Activated T-helper 1 cell treated with anti-CD3 and anti-CD28 coated beads, Interleukin-12 subunit alpha, Interleukin-12 subunit beta, Interleukin-2, Interleukin-4 antibody, amounts not matched to agents 30 ng/mL and 10 ng/mL and 1 ng/mL, durations not matched to agents 14 hours and 24 hours and 36 hours (primary cell): Measurements from ENCODE around the gene SLX1A. TPM values are rescaled to one million over a fixed set of nuclear protein-coding genes. Genes with fewer than 3 reads are reported as not detected.
"Not testable (repeated sequence)": the region's sequence is repeated elsewhere in the genome, so short reads cannot be mapped to it uniquely, and the experiment has no call there.

Source experiments
- DNase-seq: peaks from one replicate; pipeline ENCODE4 v3.0.0; 2021; ENCODE audit warnings: low spot score
- H3K27ac Mint-ChIP-seq: one replicate; pipeline ENCODE4 v1.8.0; 2021; ENCODE audit warnings: mild to moderate bottlenecking, mixed read lengths
- H3K27me3 Mint-ChIP-seq: one replicate; pipeline ENCODE4 v1.8.0; 2022; ENCODE audit warnings: mild to moderate bottlenecking, moderate library complexity, mixed read lengths; ENCODE audit not compliant: insufficient read depth
- H3K36me3 Mint-ChIP-seq: one replicate; pipeline ENCODE4 v1.8.0; 2021; ENCODE audit warnings: low read depth, mixed read lengths
- H3K4me1 Mint-ChIP-seq: one replicate; pipeline ENCODE4 v1.8.0; 2021; ENCODE audit warnings: low read depth, mixed read lengths
- H3K4me3 Mint-ChIP-seq: one replicate; pipeline ENCODE4 v1.8.0; 2021; ENCODE audit warnings: mild to moderate bottlenecking, moderate library complexity, mixed read lengths
- H3K9me3 Mint-ChIP-seq: one replicate; pipeline ENCODE4 v1.8.0; 2021; ENCODE audit warnings: mixed read lengths
- intact Hi-C: fragments of 100-400 bp; cut with micrococcal nuclease; formaldehyde crosslinking; loops from one replicate; pipeline ENCODE4 v1.15.1; 2024
- total RNA-seq: library from RNA; stranded (reverse); gene quantifications from 2 replicates; pipeline ENCODE4 v1.2.3, GENCODE V29; 2022

The SLX1A gene
- total RNA-seq = 63.2 and 66.4 TPM in 2 replicates

DNA sequence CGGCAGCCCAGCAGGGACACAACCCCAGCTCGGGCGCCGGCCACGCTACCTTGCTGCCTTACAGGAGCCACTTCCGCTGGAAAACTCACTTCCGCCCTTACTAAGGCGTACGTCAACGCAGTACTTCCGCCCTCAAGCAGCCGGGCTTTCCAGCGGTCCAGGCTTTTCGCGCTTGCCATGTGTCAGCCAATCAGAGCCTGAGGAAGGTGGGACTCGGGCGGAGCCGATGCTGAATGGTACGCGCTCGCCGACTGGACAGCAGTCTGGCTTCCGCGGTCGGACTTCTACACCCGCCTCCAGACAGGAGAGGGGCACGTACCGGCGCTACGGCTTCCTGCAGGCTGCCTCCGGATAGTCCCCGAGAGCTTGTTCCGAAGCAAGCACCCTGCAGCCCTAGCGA, at the start of gene SLX1A, which contains the start of gene BOLA2B:
SLX1A (plus strand) TSS at position 261 of the 400 bp plus-strand sequence. CDS start 210 bp downstream, outside the sequence.
BOLA2B (minus strand) TSS at position 52 of the 400 bp plus-strand sequence. CDS start 71 bp downstream, outside the sequence.
- intact Hi-C loops, H3K9me3 Mint-ChIP-seq, H3K4me1 Mint-ChIP-seq, H3K4me3 Mint-ChIP-seq, DNase-seq, H3K27me3 Mint-ChIP-seq, H3K27ac Mint-ChIP-seq, H3K36me3 Mint-ChIP-seq: not testable (repeated sequence)

DNA sequence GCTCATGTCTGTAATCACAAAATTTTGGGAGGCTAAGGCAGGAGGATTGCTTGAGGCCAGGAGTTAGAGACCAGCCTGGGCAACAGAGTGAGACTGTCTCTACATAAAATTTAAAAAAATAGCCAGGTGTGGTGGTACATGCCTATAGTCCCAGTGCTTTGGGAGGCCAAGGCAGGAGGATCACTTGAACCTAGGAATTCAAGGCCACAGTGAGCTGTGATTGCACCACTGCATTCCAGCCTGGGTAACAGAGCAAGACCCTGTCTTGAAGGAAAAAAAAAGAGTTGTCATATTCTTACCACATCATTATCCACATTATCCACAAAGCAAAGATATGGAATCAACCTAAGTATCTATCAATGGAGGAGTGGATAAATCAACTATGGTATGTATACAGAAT, 49.7 kb upstream of the SLX1A start:
- H3K4me1 Mint-ChIP-seq = peaks cover 22% of the 10 kb centered on the region
- no peak overlapping the region for H3K27ac Mint-ChIP-seq
- peaks cover 5% of the 10 kb centered on the region for H3K9me3 Mint-ChIP-seq
- H3K36me3 Mint-ChIP-seq = no peaks in the 10 kb centered on the region
- DNase-seq = no peak
- peaks cover 1% of the 10 kb centered on the region for H3K27me3 Mint-ChIP-seq
- intact Hi-C loops = no loop called here
- no peak overlapping the region for H3K4me3 Mint-ChIP-seq

DNA sequence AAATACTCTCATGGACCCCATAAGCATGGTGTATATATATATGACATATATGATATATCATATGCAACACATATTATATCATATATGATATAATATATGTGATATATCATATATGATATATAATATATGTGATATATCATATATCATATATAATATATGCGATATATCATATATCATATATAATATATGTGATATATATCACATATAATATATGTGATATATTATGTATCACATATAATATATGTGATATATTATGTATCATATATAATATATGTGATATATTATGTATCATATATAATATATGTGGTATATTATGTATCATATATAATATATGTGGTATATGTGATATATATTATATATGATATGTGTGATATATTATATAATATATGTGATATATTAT, 48.8 kb upstream of the SLX1A start:
- DNase-seq = no peak
- Mint-ChIP-seq H3K27ac (no peak overlapping the region), H3K4me1 (peaks cover 15% of the 10 kb centered on the region), H3K9me3 (peaks cover 12% of the 10 kb centered on the region), H3K27me3 (peaks cover 1% of the 10 kb centered on the region), H3K4me3 (no peak overlapping the region), H3K36me3 (peaks cover 2% of the 10 kb centered on the region)
- intact Hi-C loops = no loop called here

DNA sequence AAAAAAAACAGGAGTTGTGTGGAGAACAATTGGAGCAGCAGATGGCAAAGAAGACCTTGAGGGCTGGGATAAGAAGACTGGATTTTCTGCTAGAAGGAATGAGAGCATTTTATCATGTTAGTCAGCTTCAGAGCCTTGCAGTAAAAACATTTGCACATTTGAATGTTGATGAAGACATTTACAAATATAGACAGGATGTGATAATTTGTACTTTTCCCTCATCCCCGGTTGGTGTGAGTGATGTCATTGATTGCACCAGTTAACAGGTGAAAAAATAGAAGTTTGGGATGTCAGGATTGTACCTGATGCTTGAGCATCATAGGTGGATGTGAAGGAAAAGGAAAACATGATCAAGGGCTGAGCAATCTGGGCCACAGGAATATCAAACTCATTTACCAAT, 48.0 kb upstream of the SLX1A start:
- H3K27me3 Mint-ChIP-seq = peaks cover 1% of the 10 kb centered on the region
- peaks cover 2% of the 10 kb centered on the region for H3K36me3 Mint-ChIP-seq
- peaks cover 12% of the 10 kb centered on the region for H3K4me1 Mint-ChIP-seq
- H3K27ac Mint-ChIP-seq = no peak overlapping the region
- intact Hi-C loops = no loop called here
- peaks cover 12% of the 10 kb centered on the region for H3K9me3 Mint-ChIP-seq
- no peak for DNase-seq
- no peak overlapping the region for H3K4me3 Mint-ChIP-seq

DNA sequence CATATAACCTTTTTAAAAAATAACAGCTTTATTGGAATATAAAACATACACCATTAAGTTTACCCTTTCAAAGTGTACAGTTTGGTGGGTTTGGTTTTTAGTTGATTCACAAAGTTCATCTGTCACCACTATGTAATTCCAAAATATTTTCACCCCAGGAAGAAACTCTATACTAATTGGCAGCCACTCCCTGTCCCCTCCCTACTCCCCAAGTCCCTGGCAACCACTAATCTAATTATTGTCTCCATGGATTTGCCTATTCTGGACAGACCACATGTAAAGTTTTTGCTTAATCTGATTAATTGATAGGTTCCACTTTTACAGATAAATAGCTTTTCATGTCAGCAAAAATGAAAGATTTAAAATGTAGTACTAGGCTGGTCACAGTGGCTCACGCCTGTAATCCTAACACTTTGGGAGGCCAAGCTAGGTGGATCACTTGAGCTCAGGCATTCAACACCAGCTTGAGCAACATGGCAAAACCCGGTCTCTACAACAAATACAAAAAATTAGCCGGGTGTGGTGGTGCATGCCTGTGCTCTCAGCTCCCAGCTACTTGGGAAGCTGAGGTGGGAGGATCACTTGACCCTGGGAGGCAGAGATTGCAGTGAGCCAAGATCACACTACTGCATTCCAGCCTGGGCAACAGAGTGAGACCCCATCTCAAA, 45.7 kb upstream of the SLX1A start:
- no peak for DNase-seq
- Mint-ChIP-seq H3K4me1 (peaks cover 6% of the 10 kb centered on the region), H3K36me3 (peaks cover 2% of the 10 kb centered on the region), H3K27ac (no peak overlapping the region), H3K27me3 (peaks cover 1% of the 10 kb centered on the region), H3K4me3 (no peak overlapping the region), H3K9me3 (peaks cover 12% of the 10 kb centered on the region)
- intact Hi-C loops = no loop called here

DNA sequence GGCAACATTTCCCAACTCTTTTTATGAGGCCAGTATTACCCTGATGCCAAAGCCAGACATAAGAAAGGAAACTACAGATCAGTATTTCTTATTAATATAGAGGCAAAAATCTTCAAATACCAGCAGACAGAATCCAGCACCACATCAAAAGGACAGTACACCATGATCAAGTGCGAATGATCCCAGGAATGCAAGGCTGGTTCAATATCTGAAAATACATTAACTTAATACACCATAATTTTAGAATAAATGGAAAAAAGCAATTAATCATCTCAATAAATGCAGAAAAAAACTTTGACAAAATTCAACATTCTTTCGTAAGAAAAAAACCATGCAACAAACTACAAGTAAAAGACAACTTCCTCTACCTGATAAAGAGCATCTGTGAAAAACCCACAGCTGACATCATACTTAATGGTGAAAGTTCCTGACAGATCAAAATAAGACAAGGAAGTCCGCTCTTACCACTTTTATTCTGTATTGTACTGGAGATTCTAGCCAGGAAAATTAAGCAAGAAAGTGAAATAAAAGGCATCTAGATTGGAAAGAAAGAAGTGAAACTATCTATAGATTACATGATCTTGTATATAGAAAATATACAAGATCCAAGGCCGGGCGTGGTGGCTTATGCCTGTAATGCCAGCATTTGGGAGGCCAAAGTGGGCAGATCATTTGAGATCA, 44.3 kb upstream of the SLX1A start:
- Mint-ChIP-seq H3K9me3 (peaks cover 12% of the 10 kb centered on the region), H3K36me3 (peaks cover 2% of the 10 kb centered on the region), H3K4me1 (no peaks in the 10 kb centered on the region), H3K27ac (no peak overlapping the region), H3K4me3 (no peak overlapping the region), H3K27me3 (peaks cover 1% of the 10 kb centered on the region)
- intact Hi-C loops = no loop called here
- no peak for DNase-seq

DNA sequence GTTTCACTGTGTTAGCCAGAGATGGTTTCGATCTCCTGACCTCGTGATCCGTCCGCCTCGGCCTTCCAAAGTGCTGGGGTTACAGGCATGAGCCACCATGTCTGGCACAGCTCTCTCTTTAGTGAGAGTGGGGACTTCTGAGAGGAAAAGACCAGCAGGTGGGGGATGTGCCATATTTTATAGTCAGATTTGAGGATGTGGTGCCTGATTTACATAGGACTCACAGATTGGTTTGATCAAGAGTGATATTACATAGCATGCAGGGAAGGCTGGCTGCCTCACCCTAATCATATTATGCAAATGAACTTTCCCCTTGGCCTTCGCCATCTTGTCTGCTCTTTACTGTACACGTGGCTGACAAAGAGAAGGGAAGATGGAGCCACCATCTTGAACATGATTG, 42.6 kb upstream of the SLX1A start:
- no peaks in the 10 kb centered on the region for H3K4me1 Mint-ChIP-seq
- no peak for DNase-seq
- no peak overlapping the region for H3K27ac Mint-ChIP-seq
- no peak overlapping the region for H3K4me3 Mint-ChIP-seq
- peaks cover 12% of the 10 kb centered on the region for H3K9me3 Mint-ChIP-seq
- H3K36me3 Mint-ChIP-seq = peaks cover 2% of the 10 kb centered on the region
- intact Hi-C loops = no loop called here
- no peaks in the 10 kb centered on the region for H3K27me3 Mint-ChIP-seq

DNA sequence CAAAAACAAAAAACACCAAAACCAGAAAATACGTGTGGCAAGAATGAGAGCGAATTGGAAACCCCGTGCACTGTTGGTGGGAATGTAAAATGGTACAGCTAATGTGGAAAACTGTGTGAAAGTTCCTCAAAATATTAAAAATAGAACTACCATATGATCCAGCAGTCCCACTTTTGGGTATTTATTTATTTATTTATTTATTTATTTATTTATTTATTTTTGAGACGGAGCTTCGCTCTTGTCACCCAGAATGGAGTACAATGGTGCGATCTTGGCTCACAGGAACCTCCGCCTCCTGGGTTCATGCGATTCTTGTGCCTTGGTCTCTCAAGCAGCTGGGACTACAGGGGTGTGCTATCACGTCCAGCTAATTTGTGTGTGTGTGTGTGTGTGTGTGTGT, 41.2 kb upstream of the SLX1A start:
- H3K27ac Mint-ChIP-seq = no peak overlapping the region
- H3K4me1 Mint-ChIP-seq = no peaks in the 10 kb centered on the region
- no peak overlapping the region for H3K4me3 Mint-ChIP-seq
- H3K9me3 Mint-ChIP-seq = peaks cover 12% of the 10 kb centered on the region
- H3K27me3 Mint-ChIP-seq = no peaks in the 10 kb centered on the region
- DNase-seq = no peak
- intact Hi-C loops = no loop called here
- peaks cover 2% of the 10 kb centered on the region for H3K36me3 Mint-ChIP-seq

DNA sequence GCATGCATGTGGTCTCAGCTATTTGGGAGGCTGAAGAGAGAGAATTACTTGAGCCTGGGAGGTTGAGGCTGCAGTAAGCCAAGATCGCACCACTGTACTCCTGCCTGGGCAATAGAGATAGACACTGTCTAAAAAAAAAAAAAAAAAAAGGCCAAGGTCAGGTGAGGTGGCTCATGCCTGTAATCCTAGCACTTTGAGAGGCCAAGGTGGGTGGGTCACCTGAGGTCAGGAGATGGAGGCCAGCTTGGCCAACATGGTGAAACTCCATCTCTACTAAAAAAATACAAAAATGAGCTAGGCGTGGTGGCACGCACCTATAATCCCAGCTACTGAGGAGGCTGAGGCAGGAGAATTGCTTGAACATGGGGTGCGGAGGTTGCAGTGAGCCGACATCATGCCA, 38.5 kb upstream of the SLX1A start:
- intact Hi-C loops = no loop called here
- no peaks in the 10 kb centered on the region for H3K27me3 Mint-ChIP-seq
- H3K4me1 Mint-ChIP-seq = no peaks in the 10 kb centered on the region
- H3K36me3 Mint-ChIP-seq = no peaks in the 10 kb centered on the region
- H3K27ac Mint-ChIP-seq = no peak overlapping the region
- H3K4me3 Mint-ChIP-seq = no peak overlapping the region
- DNase-seq = no peak
- no peaks in the 10 kb centered on the region for H3K9me3 Mint-ChIP-seq

DNA sequence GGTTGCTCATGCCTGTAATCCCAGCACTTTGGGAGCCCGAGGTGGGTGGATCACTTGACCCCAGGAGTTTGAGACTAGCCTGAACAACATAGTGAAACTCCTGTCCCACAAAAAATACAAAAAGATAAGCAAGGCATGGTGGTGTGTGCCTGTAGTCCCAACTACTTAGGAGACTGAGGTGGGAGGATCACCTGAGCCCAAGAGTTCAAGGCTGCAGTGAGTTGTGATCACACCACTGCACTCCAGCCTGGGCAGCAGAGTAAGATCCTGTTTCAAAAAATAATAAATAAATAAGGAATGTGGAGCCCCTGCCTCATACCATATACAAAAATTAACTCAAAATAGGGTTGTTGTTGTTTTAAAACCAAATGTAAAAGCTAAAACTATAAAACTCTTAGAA, 36.5 kb upstream of the SLX1A start:
- Mint-ChIP-seq H3K27me3 (no peaks in the 10 kb centered on the region), H3K27ac (no peak overlapping the region), H3K36me3 (no peaks in the 10 kb centered on the region), H3K4me3 (no peak overlapping the region), H3K4me1 (no peaks in the 10 kb centered on the region), H3K9me3 (no peaks in the 10 kb centered on the region)
- intact Hi-C loops = no loop called here
- no peak for DNase-seq

DNA sequence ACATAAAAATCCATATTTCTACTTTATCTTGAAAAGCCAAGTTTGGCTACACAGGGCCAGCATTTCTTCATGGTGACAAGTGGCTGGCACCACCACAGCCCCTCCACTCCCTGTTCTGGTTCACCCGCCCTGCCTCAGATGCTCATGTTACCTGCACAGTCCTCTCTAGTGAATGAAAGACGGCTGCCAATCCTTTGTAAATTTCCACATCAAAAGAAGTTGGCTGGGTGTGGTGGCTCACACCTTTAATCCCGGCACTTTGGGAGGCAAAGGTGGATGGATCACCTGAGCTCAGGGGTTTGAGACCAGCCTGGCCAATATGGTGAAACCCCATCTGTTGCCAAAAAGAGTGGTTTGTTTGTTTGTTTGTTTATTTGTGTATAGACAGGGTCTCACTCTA, 30.1 kb upstream of the SLX1A start:
- peaks cover 22% of the 10 kb centered on the region for H3K4me1 Mint-ChIP-seq
- no peak overlapping the region for H3K4me3 Mint-ChIP-seq
- no peak for DNase-seq
- intact Hi-C loops = no loop called here
- H3K27me3 Mint-ChIP-seq = no peaks in the 10 kb centered on the region
- no peak overlapping the region for H3K27ac Mint-ChIP-seq
- H3K9me3 Mint-ChIP-seq = no peaks in the 10 kb centered on the region
- peaks cover 3% of the 10 kb centered on the region for H3K36me3 Mint-ChIP-seq

DNA sequence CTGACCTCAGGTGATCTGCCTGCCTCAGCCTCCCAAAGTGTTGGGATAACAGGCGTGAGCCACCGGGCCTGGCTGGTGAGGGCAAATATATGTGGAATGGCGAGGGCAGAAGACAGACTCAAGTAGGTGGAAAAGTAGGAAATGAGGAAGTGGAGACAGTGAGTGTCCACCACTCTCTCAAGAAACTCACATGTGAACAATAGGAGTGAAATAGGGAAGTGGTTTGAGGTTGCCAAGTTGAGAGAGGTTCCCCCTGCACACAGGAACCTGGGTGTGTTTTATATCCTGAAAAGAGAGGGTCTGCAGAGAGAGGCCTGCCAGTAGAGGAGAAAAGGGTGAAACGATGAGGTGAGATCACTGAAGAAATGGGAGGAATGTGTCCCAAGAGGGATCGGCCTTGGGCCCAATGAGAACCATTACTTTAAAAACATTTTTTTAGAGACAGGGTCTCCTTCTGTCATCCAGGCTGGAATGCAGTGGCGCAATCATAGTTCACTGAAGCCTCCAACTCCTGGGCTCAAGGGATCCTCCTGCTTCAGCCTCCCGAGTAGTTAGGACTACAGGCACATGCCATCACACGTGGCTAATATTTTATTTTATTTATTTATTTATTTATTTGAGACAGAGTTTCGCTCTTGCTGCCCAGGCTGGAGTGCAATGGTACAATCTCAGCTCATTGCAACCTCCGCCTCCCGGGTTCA, 27.3 kb upstream of the SLX1A start:
- Mint-ChIP-seq H3K27ac (peak overlapping the region; percentile 26), H3K9me3 (no peaks in the 10 kb centered on the region), H3K4me1 (peaks cover 22% of the 10 kb centered on the region), H3K36me3 (peaks cover 3% of the 10 kb centered on the region), H3K27me3 (no peaks in the 10 kb centered on the region), H3K4me3 (no peak overlapping the region)
- no peak for DNase-seq
- intact Hi-C loops = no loop called here

DNA sequence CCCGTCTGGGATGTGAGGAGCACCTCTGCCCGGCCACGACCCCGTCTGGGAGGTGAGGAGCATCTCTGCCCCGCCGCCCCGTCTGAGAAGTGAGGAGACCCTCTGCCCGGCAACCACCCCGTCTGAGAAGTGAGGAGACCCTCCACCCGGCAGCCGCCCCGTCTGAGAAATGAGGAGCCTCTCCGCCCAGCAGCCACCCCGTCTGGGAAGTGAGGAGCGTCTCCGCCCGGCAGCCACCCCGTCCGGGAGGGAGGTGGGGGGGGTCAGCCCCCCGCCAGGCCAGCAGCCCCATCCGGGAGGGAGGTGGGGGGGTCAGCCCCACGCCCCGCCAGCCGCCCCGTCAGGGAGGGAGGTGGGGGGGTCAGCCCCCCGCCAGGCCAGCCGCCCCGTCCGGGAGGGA, 24.9 kb upstream of the SLX1A start:
- H3K9me3 Mint-ChIP-seq, intact Hi-C loops, H3K4me3 Mint-ChIP-seq, H3K27ac Mint-ChIP-seq, H3K36me3 Mint-ChIP-seq, DNase-seq, H3K27me3 Mint-ChIP-seq: not testable (repeated sequence)
- H3K4me1 Mint-ChIP-seq = peaks cover 22% of the 10 kb centered on the region
